GM23338 (cell line): ENCODE results near the gene ERCC6. TPM values are rescaled to one million over a fixed set of nuclear protein-coding genes. Genes with fewer than 3 reads are reported as not detected.

ENCODE experiments used
- ATAC-seq: fragments of 200-7000 bp; cut with Tn5 transposase; 3 replicates; pipeline ENCODE4 v1.9.1; 2020
- DNase-seq: peaks from one replicate; pipeline ENCODE4 v3.0.0-alpha.2; 2015; ENCODE audit warnings: low spot score
- H2AFZ ChIP-seq: fragments of 200-600 bp; sonication (generic); 2 replicates; pipeline ENCODE4 v1.8.0; 2016; ENCODE audit warnings: antibody characterized with exemption, mild to moderate bottlenecking, moderate library complexity
- H3F3A ChIP-seq: fragments of 200-600 bp; sonication (generic); replicated peaks from 2 replicates; pipeline ENCODE4 v1.8.0; 2017; ENCODE audit warnings: antibody characterized with exemption, mixed run types, low read depth
- H3K27ac ChIP-seq: fragments of 200-600 bp; sonication (generic); 2 replicates; pipeline ENCODE4 v1.6.1; 2016; ENCODE audit warnings: low read depth
- H3K27me3 ChIP-seq: fragments of 200-600 bp; sonication (generic); 2 replicates; pipeline ENCODE4 v1.8.0; 2016; ENCODE audit warnings: mild to moderate bottlenecking, mixed run types, moderate library complexity; ENCODE audit not compliant: insufficient read depth
- H3K36me3 ChIP-seq: fragments of 200-600 bp; sonication (generic); 2 replicates; pipeline ENCODE4 v1.8.0; 2016; ENCODE audit warnings: mild to moderate bottlenecking; ENCODE audit not compliant: insufficient read depth
- H3K4me1 ChIP-seq: fragments of 200-600 bp; sonication (generic); 2 replicates; pipeline ENCODE4 v1.8.0; 2016; ENCODE audit warnings: mild to moderate bottlenecking, moderate library complexity; ENCODE audit not compliant: insufficient read depth
- H3K4me2 ChIP-seq: fragments of 200-600 bp; sonication (generic); 2 replicates; pipeline ENCODE4 v1.7.1; 2017; ENCODE audit warnings: mixed run types
- H3K4me3 ChIP-seq: fragments of 200-600 bp; sonication (generic); 2 replicates; pipeline ENCODE4 v1.6.1; 2016; ENCODE audit warnings: mixed run types
- H3K79me2 ChIP-seq: fragments of 200-600 bp; sonication (generic); replicated peaks from 2 replicates; pipeline ENCODE4 v1.8.0; 2017; ENCODE audit warnings: mild to moderate bottlenecking; ENCODE audit not compliant: insufficient read depth
- H3K9me2 ChIP-seq: fragments of 200-600 bp; sonication (generic); 2 replicates; pipeline ENCODE4 v1.8.0; 2017; ENCODE audit not compliant: insufficient read depth
- H4K20me1 ChIP-seq: fragments of 200-600 bp; sonication (generic); replicated peaks from 2 replicates; pipeline ENCODE4 v1.8.0; 2017; ENCODE audit warnings: mild to moderate bottlenecking; ENCODE audit not compliant: insufficient read depth
- H3K27ac Mint-ChIP-seq: 2 replicates; pipeline ENCODE4 v1.8.0; 2020; ENCODE audit warnings: inconsistent platforms, mild to moderate bottlenecking, moderate library complexity, mixed read lengths
- H3K27me3 Mint-ChIP-seq: 3 replicates; pipeline ENCODE4 v1.8.0; 2022; ENCODE audit warnings: low read depth, mild to moderate bottlenecking, moderate library complexity, mixed read lengths, inconsistent platforms; ENCODE audit not compliant: insufficient read depth, poor library complexity
- H3K36me3 Mint-ChIP-seq: 3 replicates; pipeline ENCODE4 v1.8.0; 2021; ENCODE audit warnings: low read depth, mild to moderate bottlenecking, inconsistent platforms, moderate library complexity, mixed read lengths
- H3K4me1 Mint-ChIP-seq: 3 replicates; pipeline ENCODE4 v1.8.0; 2020; ENCODE audit warnings: mild to moderate bottlenecking, inconsistent platforms, mixed read lengths
- H3K4me3 Mint-ChIP-seq: 3 replicates; pipeline ENCODE4 v1.8.0; 2021; ENCODE audit warnings: moderate library complexity, mild to moderate bottlenecking, inconsistent platforms, mixed read lengths
- H3K9me3 Mint-ChIP-seq: 3 replicates; pipeline ENCODE4 v1.8.0; 2020; ENCODE audit warnings: moderate library complexity, mild to moderate bottlenecking, inconsistent platforms, mixed read lengths
- CTCF ChIP-seq, 2 experiments: fragments of 200-600 bp in 1 of 2; sonication (generic) in 1 of 2; conservative IDR thresholded peaks; 2 replicates each; pipeline versions ENCODE4 v1.5.1 to v1.6.1; 2016 to 2017; ENCODE audit warnings: antibody characterized with exemption in 2 of 2, low read depth in 2 of 2, mild to moderate bottlenecking in 2 of 2, moderate library complexity in 1 of 2
- EZH2phosphoT487 ChIP-seq: fragments of 200-600 bp; sonication (generic); IDR thresholded peaks from one replicate; pipeline ENCODE4 v1.8.1; 2018; ENCODE audit warnings: antibody characterized with exemption; ENCODE audit not compliant: unreplicated experiment
- JUNB ChIP-seq: IDR thresholded peaks from one replicate; pipeline ENCODE4 v1.6.1; 2016; ENCODE audit warnings: antibody characterized with exemption; ENCODE audit not compliant: unreplicated experiment
- NANOG ChIP-seq: IDR thresholded peaks from 2 replicates; pipeline ENCODE4 v1.6.1; 2016; ENCODE audit warnings: antibody characterized with exemption, borderline replicate concordance
- POLR2AphosphoS5 ChIP-seq: IDR thresholded peaks from 2 replicates; pipeline ENCODE4 v1.6.1; 2016; ENCODE audit warnings: antibody characterized with exemption, low read depth
- STAT1 ChIP-seq: IDR thresholded peaks from one replicate; pipeline ENCODE4 v1.6.1; 2016; ENCODE audit warnings: antibody characterized with exemption; ENCODE audit not compliant: unreplicated experiment
- ZNF114 ChIP-seq: fragments of 250-450 bp; sonication (Bioruptor Pico); IDR thresholded peaks from 2 replicates; pipeline ENCODE4 v1.5.0; 2020; ENCODE audit warnings: mild to moderate bottlenecking, moderate library complexity
- ZNF331 ChIP-seq: fragments of 250-450 bp; sonication (Bioruptor Pico); IDR thresholded peaks from 2 replicates; pipeline ENCODE4 v1.5.0; 2020; ENCODE audit warnings: low read depth, mild to moderate bottlenecking, moderate library complexity
- ZNF462 ChIP-seq: fragments of 250-450 bp; sonication (Bioruptor Pico); IDR thresholded peaks from 2 replicates; pipeline ENCODE4 v1.5.0; 2020; ENCODE audit warnings: mild to moderate bottlenecking, moderate library complexity
- polyA plus RNA-seq: library from polyadenylated mRNA; unstranded; fragments of >200 nt; fragmentation: Nextera tagmentation; extraction: Ambion mirVana; gene quantifications from 2 replicates; pipeline ENCODE4 v1.2.1, GENCODE V29; 2016
- total RNA-seq: library from RNA; depleted of rRNA; stranded (reverse); fragments of >200 nt; shearing (Covaris generic); gene quantifications from 2 replicates; pipeline ENCODE4 v1.2.3, GENCODE V29; 2014
- TF ChIP-seq, protein P1 (sequence below): IDR thresholded peaks from one replicate; pipeline ENCODE4 v1.6.1; 2018; ENCODE audit warnings: antibody characterized with exemption; ENCODE audit not compliant: unreplicated experiment

Gene ERCC6
- total and polyA plus RNA-seq, 2 experiments from 2014 or later = 2.5 to 13.8 TPM

DNA sequence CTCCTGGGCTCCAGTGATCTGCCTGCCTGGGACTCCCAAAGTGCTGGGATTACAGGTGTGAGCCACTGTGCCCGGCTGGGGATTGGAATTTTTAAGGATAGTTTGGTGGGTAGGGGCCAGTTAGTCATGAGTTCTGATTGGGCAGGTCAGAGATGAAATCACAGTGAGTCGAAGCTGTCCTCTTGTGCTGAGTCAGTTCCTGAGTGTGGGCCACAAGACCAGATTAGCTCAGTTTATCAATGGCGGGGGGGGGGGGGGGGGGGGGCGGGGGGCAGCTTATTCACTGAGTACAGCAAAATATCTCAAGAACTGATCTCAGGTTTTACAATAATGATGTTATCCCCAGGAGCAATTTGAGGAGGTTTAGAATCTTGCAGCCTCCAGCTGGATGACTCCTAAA is 11.6 kb upstream of the ERCC6 start (continued):
- TF ChIP-seq ZNF462 = no peak
- TF ChIP-seq, protein P1, sequence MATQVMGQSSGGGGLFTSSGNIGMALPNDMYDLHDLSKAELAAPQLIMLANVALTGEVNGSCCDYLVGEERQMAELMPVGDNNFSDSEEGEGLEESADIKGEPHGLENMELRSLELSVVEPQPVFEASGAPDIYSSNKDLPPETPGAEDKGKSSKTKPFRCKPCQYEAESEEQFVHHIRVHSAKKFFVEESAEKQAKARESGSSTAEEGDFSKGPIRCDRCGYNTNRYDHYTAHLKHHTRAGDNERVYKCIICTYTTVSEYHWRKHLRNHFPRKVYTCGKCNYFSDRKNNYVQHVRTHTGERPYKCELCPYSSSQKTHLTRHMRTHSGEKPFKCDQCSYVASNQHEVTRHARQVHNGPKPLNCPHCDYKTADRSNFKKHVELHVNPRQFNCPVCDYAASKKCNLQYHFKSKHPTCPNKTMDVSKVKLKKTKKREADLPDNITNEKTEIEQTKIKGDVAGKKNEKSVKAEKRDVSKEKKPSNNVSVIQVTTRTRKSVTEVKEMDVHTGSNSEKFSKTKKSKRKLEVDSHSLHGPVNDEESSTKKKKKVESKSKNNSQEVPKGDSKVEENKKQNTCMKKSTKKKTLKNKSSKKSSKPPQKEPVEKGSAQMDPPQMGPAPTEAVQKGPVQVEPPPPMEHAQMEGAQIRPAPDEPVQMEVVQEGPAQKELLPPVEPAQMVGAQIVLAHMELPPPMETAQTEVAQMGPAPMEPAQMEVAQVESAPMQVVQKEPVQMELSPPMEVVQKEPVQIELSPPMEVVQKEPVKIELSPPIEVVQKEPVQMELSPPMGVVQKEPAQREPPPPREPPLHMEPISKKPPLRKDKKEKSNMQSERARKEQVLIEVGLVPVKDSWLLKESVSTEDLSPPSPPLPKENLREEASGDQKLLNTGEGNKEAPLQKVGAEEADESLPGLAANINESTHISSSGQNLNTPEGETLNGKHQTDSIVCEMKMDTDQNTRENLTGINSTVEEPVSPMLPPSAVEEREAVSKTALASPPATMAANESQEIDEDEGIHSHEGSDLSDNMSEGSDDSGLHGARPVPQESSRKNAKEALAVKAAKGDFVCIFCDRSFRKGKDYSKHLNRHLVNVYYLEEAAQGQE = no peak
- no peak for TF ChIP-seq EZH2phosphoT487
- no peak for TF ChIP-seq POLR2AphosphoS5

GRCh38 chr10:49549640-49550346 is 10.9 kb upstream of the ERCC6 start:
- Histone ChIP-seq H2AFZ (0 out of 2 replicates have a peak overlapping the region, but pooled peaks have one; percentile 52), H3K79me2 (no peaks in the 10 kb centered on the region), H3F3A (no peaks in the 10 kb centered on the region), H4K20me1 (no peaks in the 10 kb centered on the region), H3K4me1 (0 out of 2 replicates have a peak, but pooled peaks cover 3% of the 10 kb centered on the region), H3K27me3 (no peaks in the 10 kb centered on the region), H3K4me3 (no peak overlapping the region), H3K4me2 (no peak overlapping the region), H3K36me3 (peaks cover 6% of the 10 kb centered on the region; the same call in 1 of the 2 replicates), H3K9me2 (no peaks in the 10 kb centered on the region), H3K27ac (no peak overlapping the region)
- no peak overlapping the region for H3K27ac Mint-ChIP-seq
- peaks cover 8% of the 10 kb centered on the region; the same call in 2 of the 3 replicates for H3K36me3 Mint-ChIP-seq
- peaks cover 23% of the 10 kb centered on the region for H3K9me3 Mint-ChIP-seq
- DNase-seq (no peak), ATAC-seq (no peak)
- H3K27me3 Mint-ChIP-seq = peaks cover 2% of the 10 kb centered on the region
- H3K4me3 Mint-ChIP-seq = no peak overlapping the region
- no peaks in the 10 kb centered on the region; the same call in 2 of the 3 replicates for H3K4me1 Mint-ChIP-seq
- TF ChIP-seq STAT1 (no peak), JUNB (no peak), ZNF331 (CRISPR knock-in tag) (no peak), CTCF (conservative IDR thresholded peaks at IDR 0.05; ENCODE audit: low read depth in 2 of 2) (no peak), EZH2phosphoT487 (no peak), NANOG (no peak), ZNF114 (no peak)
